Nephron progenitor cell (in vitro differentiated cells): ENCODE results near the gene LHFPL2.
"Not testable (repeated sequence)": the region's sequence is repeated elsewhere in the genome, so short reads cannot be mapped to it uniquely, and the experiment has no call there.

Source experiments
- DNase-seq: peaks from one replicate; pipeline ENCODE4 v3.0.0; 2021
- H3K27ac Mint-ChIP-seq: 2 replicates; pipeline ENCODE4 v1.8.0; 2021; ENCODE audit warnings: mild to moderate bottlenecking, moderate library complexity, mixed read lengths
- H3K27me3 Mint-ChIP-seq: 2 replicates; pipeline ENCODE4 v1.8.0; 2021; ENCODE audit warnings: mild to moderate bottlenecking, low read depth, mixed read lengths; ENCODE audit not compliant: poor library complexity
- H3K36me3 Mint-ChIP-seq: 2 replicates; pipeline ENCODE4 v1.8.0; 2021; ENCODE audit warnings: low read depth, mixed read lengths
- H3K4me1 Mint-ChIP-seq: 2 replicates; pipeline ENCODE4 v1.8.0; 2021; ENCODE audit warnings: mixed read lengths
- H3K4me3 Mint-ChIP-seq: 2 replicates; pipeline ENCODE4 v1.8.0; 2021; ENCODE audit warnings: mild to moderate bottlenecking, moderate library complexity, mixed read lengths
- H3K9me3 Mint-ChIP-seq: 2 replicates; pipeline ENCODE4 v1.8.0; 2021; ENCODE audit warnings: mild to moderate bottlenecking, moderate library complexity, mixed read lengths
- CTCF ChIP-seq: fragments of 200-600 bp; sonication (generic); IDR thresholded peaks from 2 replicates; pipeline ENCODE4 v1.5.0; 2021; ENCODE audit warnings: antibody characterized with exemption

The LHFPL2 gene

GRCh38 chr5:78667461-78668103 lies 19.0 kb upstream of the LHFPL2 start:
- Mint-ChIP-seq H3K9me3 (no peaks in the 10 kb centered on the region), H3K36me3 (no peaks in the 10 kb centered on the region), H3K4me3 (no peak overlapping the region), H3K4me1 (peaks cover 38% of the 10 kb centered on the region), H3K27ac (peak overlapping the region; percentile 73), H3K27me3 (peaks cover 8% of the 10 kb centered on the region)
- no peak for TF ChIP-seq CTCF
- no peak for DNase-seq

- H3K36me3 Mint-ChIP-seq, H3K27ac Mint-ChIP-seq, H3K27me3 Mint-ChIP-seq, H3K9me3 Mint-ChIP-seq, DNase-seq, H3K4me3 Mint-ChIP-seq: not testable (repeated sequence)
- peaks cover 38% of the 10 kb centered on the region for H3K4me1 Mint-ChIP-seq
These were observed 18.4 kb upstream of the LHFPL2 start for GRCh38 chr5:78666975-78667374.

- no peak overlapping the region for H3K4me3 Mint-ChIP-seq
- H3K27ac Mint-ChIP-seq = no peak overlapping the region
- peaks cover 12% of the 10 kb centered on the region for H3K27me3 Mint-ChIP-seq
- DNase-seq = no peak
- peaks cover 37% of the 10 kb centered on the region for H3K4me1 Mint-ChIP-seq
- TF ChIP-seq CTCF = no peak
- no peaks in the 10 kb centered on the region for H3K9me3 Mint-ChIP-seq
- no peaks in the 10 kb centered on the region for H3K36me3 Mint-ChIP-seq
These were observed 17.5 kb upstream of the LHFPL2 start for GRCh38 chr5:78666041-78666444.

- Mint-ChIP-seq H3K4me3 (no peak overlapping the region), H3K9me3 (no peaks in the 10 kb centered on the region), H3K36me3 (no peaks in the 10 kb centered on the region), H3K4me1 (peaks cover 32% of the 10 kb centered on the region), H3K27ac (no peak overlapping the region), H3K27me3 (peaks cover 12% of the 10 kb centered on the region)
- no peak for TF ChIP-seq CTCF
- DNase-seq = no peak
These were observed 17.0 kb upstream of the LHFPL2 start for GRCh38 chr5:78665534-78665933.

- H3K27ac Mint-ChIP-seq = no peak overlapping the region
- no peak for TF ChIP-seq CTCF
- no peak overlapping the region for H3K4me3 Mint-ChIP-seq
- no peaks in the 10 kb centered on the region for H3K36me3 Mint-ChIP-seq
- DNase-seq = no peak
- H3K9me3 Mint-ChIP-seq = no peaks in the 10 kb centered on the region
- peaks cover 29% of the 10 kb centered on the region for H3K4me1 Mint-ChIP-seq
- H3K27me3 Mint-ChIP-seq = peaks cover 18% of the 10 kb centered on the region
These were observed 13.8 kb upstream of the LHFPL2 start for GRCh38 chr5:78662323-78662722.

- no peak for DNase-seq
- Mint-ChIP-seq H3K36me3 (no peaks in the 10 kb centered on the region), H3K4me1 (peaks cover 27% of the 10 kb centered on the region), H3K4me3 (no peak overlapping the region), H3K27ac (peak overlapping the region; percentile 64), H3K9me3 (peaks cover 5% of the 10 kb centered on the region), H3K27me3 (peaks cover 16% of the 10 kb centered on the region)
- no peak for TF ChIP-seq CTCF
These were observed 13.1 kb upstream of the LHFPL2 start for GRCh38 chr5:78661691-78662090.
